NB4 (cell line): ENCODE results near the gene IQGAP1.
"Not testable (repeated sequence)": the region's sequence is repeated elsewhere in the genome, so short reads cannot be mapped to it uniquely, and the experiment has no call there.

ENCODE experiments used
- CTCF ChIP-seq: IDR thresholded peaks from one replicate; pipeline ENCODE4 v1.5.1; 2012; ENCODE audit warnings: low read depth, low read length
- MYC ChIP-seq: IDR thresholded peaks from 2 replicates; pipeline ENCODE4 v1.6.1; 2011; ENCODE audit warnings: low read depth, low read length
- POLR2A ChIP-seq: IDR thresholded peaks from 2 replicates; pipeline ENCODE4 v1.6.1; 2011; ENCODE audit warnings: mild to moderate bottlenecking; ENCODE audit not compliant: insufficient read length; ENCODE audit errors: extremely low read depth
- TF ChIP-seq, protein P1 (sequence below): IDR thresholded peaks from 2 replicates; pipeline ENCODE4 v1.6.1; 2011; ENCODE audit warnings: low read depth, low read length

GRCh38 chr15:90524018-90524803, 136.2 kb downstream of the IQGAP1 start:
- not testable (repeated sequence) for TF ChIP-seq CTCF, POLR2A, MYC
- TF ChIP-seq, protein P1, sequence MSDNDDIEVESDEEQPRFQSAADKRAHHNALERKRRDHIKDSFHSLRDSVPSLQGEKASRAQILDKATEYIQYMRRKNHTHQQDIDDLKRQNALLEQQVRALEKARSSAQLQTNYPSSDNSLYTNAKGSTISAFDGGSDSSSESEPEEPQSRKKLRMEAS, result not testable (repeated sequence)
